Muscle of leg (tissue), 11 donors: ENCODE data around the gene FAM53A. TPM values are rescaled to one million over a fixed set of nuclear protein-coding genes. Genes with fewer than 3 reads are reported as not detected.
"Not testable (repeated sequence)": the region's sequence is repeated elsewhere in the genome, so short reads cannot be mapped to it uniquely, and the experiment has no call there.

Experiments
- DNase-seq: peaks from one replicate; pipeline ENCODE4 v3.0.0; 2013
- H3K27ac ChIP-seq: one replicate; pipeline ENCODE4 v1.5.1; 2013; ENCODE audit warnings: mild to moderate bottlenecking, low read length, control low read depth
- H3K27me3 ChIP-seq: one replicate; pipeline ENCODE4 v1.6.1; 2013; ENCODE audit warnings: low read length; ENCODE audit not compliant: control insufficient read depth, insufficient read depth
- H3K36me3 ChIP-seq: one replicate; pipeline ENCODE4 v1.6.1; 2013; ENCODE audit warnings: low read length; ENCODE audit not compliant: control insufficient read depth, insufficient read depth
- H3K4me1 ChIP-seq: one replicate; pipeline ENCODE4 v1.6.1; 2013; ENCODE audit warnings: low read length; ENCODE audit not compliant: control insufficient read depth, insufficient read depth
- H3K4me3 ChIP-seq: one replicate; pipeline ENCODE4 v1.5.1; 2013; ENCODE audit warnings: low read length, control low read depth
- H3K9me3 ChIP-seq: replicated peaks from 2 replicates; pipeline ENCODE4 v1.6.1; 2013; ENCODE audit warnings: low read depth, low read length; ENCODE audit not compliant: control insufficient read depth
- WGBS: methylation state at CpG from one replicate; pipeline ENCODE4 v1.1.5; 2013; ENCODE audit warnings: missing lambda C conversion rate; ENCODE audit not compliant: insufficient coverage; 5-methylcytosine and 5-hydroxymethylcytosine counted together
- polyA plus RNA-seq, 8 donors: library from polyadenylated mRNA; unstranded; fragments of 120-200 nt; gene quantifications; one replicate each; pipeline versions ENCODE4 v1.2.1 to v1.2.3, GENCODE V29; 2013; ENCODE audit warnings: inconsistent platforms in 1 of 8, low replicate concordance in 1 of 8; ENCODE audit not compliant: insufficient read length in 8 of 8, insufficient read depth in 1 of 8
- total RNA-seq: library from RNA; stranded (reverse); fragments of 120-200 nt; gene quantifications from one replicate; pipeline ENCODE4 v1.2.4, GENCODE V29; 2013

The FAM53A gene
- total and polyA plus RNA-seq, 9 donors: 1.2 to 2.4 (median 1.5) TPM

DNA sequence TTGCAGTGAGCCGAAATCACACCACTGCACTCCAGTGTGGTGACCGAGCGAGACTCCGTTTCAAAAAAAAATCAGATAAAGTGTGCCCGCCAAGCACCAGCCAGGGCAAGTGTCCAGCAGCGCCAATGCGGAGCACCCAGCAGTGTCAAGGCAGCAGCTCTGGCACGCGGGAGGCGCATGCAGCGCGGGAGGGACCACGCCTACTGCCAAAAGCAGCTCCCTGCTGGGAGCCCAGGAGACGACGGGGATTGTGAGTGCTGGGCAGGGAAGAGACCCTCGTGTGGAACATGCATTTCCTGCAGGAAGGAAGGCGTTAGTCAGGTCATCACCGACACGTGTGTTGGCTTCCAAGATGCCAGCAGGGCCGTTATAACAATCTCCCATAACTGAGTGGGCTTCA is 10.4 kb downstream of the FAM53A start:
- no peak overlapping the region for H3K4me3 ChIP-seq
- 86% methylated on average over 17 of the region's 20 CpGs for WGBS
- no peak overlapping the region for H3K27ac ChIP-seq
- DNase-seq: no peak
- no peaks in the 10 kb centered on the region for H3K4me1 ChIP-seq
- H3K9me3 ChIP-seq: no peaks in the 10 kb centered on the region
- H3K36me3 ChIP-seq: no peaks in the 10 kb centered on the region
- H3K27me3 ChIP-seq: no peaks in the 10 kb centered on the region

DNA sequence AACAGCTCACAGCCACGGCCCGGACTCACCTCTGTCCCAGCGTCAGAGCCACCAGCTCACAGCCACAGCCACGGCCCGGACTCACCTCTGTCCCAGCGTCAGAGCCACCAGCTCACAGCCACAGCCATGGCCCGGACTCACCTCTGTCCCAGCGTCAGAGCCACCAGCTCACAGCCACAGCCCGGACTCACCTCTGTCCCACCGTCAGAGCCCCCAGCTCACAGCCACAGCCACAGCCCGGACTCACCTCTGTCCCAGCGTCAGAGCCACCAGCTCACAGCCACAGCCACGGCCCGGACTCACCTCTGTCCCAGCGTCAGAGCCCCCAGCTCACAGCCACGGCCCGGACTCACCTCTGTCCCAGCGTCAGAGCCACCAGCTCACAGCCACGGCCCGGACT is 13.1 kb downstream of the FAM53A start:
- not testable (repeated sequence) for H3K9me3 ChIP-seq, H3K4me3 ChIP-seq, H3K36me3 ChIP-seq, H3K27ac ChIP-seq, DNase-seq, H3K27me3 ChIP-seq, H3K4me1 ChIP-seq
- WGBS: 87% methylated on average over 14 of the region's 20 CpGs

DNA sequence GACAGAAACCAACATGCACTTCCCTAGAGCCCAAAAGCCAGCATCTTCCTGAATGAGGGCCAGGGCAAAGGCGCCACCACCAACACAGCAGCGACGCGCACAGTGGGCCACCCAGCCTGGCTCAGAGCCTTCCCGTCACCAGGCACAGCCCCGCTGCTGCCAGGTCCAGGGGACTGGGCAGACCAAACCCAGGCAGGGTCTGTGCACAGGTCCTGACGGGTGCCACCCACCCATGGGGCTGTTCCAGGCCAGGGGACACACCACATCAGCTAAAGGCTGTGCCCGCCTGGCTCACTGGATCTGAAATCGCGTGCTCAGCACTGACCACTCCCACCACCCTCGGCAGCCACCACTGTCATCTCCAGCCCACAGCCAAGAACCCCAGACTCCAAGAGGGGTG is 13.8 kb downstream of the FAM53A start:
- 88% methylated on average over 10 of the region's 11 CpGs for WGBS
- DNase-seq: no peak
- H3K27ac ChIP-seq: no peak overlapping the region

DNA sequence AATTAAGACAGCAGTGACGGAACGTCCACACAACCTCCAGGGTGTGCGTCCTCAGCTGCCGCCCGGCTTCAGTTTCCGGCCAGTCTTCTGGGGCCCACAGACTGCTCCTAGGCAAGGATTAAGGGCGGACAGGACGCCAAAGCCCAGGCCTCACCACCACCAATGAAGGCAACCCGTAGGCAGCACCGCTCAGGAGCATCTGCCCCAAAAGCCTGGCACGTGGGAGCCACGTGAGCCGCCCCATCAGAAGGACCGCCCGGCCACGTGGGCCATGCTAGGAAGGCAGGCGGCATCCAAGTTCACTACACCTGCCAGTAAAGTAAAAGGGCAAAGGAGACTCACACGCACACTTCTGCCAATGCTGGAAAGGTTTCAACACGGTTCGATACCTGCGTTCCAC is 14.3 kb downstream of the FAM53A start:
- 91% methylated on average over 21 of the region's 21 CpGs for WGBS
- Histone ChIP-seq H3K27me3 (no peaks in the 10 kb centered on the region), H3K4me3 (no peak overlapping the region), H3K4me1 (no peaks in the 10 kb centered on the region), H3K36me3 (no peaks in the 10 kb centered on the region), H3K9me3 (no peaks in the 10 kb centered on the region), H3K27ac (no peak overlapping the region)
- no peak for DNase-seq

More for the DNA sequence above, 13.8 kb downstream of the FAM53A start:
- H3K9me3 ChIP-seq: no peaks in the 10 kb centered on the region
- H3K36me3 ChIP-seq: no peaks in the 10 kb centered on the region
- H3K4me1 ChIP-seq: no peaks in the 10 kb centered on the region
- no peaks in the 10 kb centered on the region for H3K27me3 ChIP-seq
- no peak overlapping the region for H3K4me3 ChIP-seq

DNA sequence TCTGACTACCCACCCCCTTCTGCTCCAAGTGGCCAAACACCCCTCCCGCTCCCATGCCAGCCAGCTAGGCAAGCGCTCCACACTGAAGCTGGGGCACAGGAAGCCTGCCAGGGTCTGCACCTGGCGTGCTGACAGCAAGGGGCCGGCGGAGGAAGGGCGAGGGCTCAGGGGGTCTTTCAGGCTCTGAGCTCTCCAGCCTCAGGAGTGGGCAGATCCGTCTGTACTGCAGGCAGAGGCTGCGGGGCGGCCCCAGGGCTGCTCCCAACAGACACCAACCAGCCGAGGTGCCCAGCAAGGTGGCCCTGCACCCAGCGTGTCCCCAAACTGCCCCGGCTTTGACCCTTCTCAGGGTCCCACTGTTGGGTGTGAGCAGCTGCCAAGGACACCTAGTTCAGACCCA is 14.8 kb downstream of the FAM53A start:
- H3K9me3 ChIP-seq: no peaks in the 10 kb centered on the region
- H3K36me3 ChIP-seq: no peaks in the 10 kb centered on the region
- no peak overlapping the region for H3K27ac ChIP-seq
- 79% methylated on average over 8 of the region's 12 CpGs for WGBS
- no peaks in the 10 kb centered on the region for H3K4me1 ChIP-seq
- H3K27me3 ChIP-seq: no peaks in the 10 kb centered on the region
- no peak overlapping the region for H3K4me3 ChIP-seq
- no peak for DNase-seq

DNA sequence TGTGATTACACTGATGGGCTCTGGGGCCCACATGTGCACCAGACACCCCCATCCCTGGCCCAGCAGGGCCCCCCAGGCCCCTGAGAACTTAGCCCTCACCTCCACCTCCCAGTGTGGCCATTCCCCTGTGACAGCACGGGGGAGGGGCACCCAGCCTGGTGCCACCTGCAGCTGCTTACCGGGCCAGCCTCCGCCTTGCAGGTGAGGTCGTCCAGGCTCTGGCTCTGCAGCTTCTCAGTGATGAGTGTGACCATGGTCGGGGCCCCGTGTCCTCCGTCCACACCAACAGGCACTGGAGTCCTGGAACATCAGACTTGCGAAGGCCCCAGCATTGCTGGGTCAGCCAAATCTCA is 15.6 kb downstream of the FAM53A start:
- WGBS: 72% methylated on average over 7 of the region's 8 CpGs
- H3K36me3 ChIP-seq: no peaks in the 10 kb centered on the region
- no peak overlapping the region for H3K4me3 ChIP-seq
- H3K9me3 ChIP-seq: no peaks in the 10 kb centered on the region
- no peaks in the 10 kb centered on the region for H3K4me1 ChIP-seq
- H3K27me3 ChIP-seq: no peaks in the 10 kb centered on the region
- DNase-seq: no peak
- H3K27ac ChIP-seq: no peak overlapping the region

DNA sequence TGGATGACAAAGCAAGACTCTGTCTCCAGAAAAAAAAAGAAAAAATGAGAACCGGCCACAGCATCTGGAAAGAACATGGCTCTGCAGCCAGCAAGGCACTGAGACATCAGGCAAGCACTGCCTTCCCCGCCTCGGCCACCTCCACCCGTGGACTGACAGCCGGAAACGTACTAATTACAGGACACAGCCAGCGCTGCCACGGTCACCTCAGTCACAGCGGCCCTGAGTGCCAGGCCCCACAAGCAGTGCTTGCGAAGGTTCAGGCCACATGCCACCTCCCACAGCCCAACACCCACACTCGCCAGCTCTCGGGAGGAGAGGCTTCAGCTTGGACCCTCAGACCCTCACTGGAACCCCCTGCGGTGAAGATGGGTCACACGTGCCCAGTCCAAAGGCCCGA is 16.8 kb downstream of the FAM53A start:
- H3K36me3 ChIP-seq: no peaks in the 10 kb centered on the region
- H3K27ac ChIP-seq: no peak overlapping the region
- H3K4me1 ChIP-seq: no peaks in the 10 kb centered on the region
- WGBS: 89% methylated on average over 12 of the region's 15 CpGs
- no peaks in the 10 kb centered on the region for H3K9me3 ChIP-seq
- H3K4me3 ChIP-seq: no peak overlapping the region
- H3K27me3 ChIP-seq: no peaks in the 10 kb centered on the region
- DNase-seq: no peak

DNA sequence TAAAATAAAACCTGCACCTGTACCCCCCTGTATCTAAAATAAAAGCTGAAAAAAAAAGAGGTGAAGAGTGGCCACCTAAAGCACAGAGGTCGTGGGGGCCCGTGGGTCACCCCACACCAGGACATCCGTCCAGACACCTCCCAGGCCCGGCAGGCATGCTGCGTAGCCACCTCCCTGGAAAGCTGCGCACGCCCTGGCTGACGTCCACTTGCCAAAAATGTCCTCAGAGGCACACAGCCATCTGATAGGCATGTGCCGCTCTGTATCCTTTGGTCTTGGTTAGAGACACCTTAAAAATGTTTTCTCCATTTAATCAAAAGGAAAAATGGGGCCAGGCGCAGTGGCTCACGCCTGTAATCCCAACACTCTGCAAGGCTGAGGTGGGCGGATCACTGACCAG is 17.7 kb downstream of the FAM53A start:
- WGBS: 82% methylated on average over 8 of the region's 12 CpGs
- no peak for DNase-seq
- H3K4me1 ChIP-seq: no peaks in the 10 kb centered on the region
- H3K36me3 ChIP-seq: no peaks in the 10 kb centered on the region
- no peak overlapping the region for H3K4me3 ChIP-seq
- H3K27me3 ChIP-seq: no peaks in the 10 kb centered on the region
- H3K27ac ChIP-seq: no peak overlapping the region
- H3K9me3 ChIP-seq: no peaks in the 10 kb centered on the region

DNA sequence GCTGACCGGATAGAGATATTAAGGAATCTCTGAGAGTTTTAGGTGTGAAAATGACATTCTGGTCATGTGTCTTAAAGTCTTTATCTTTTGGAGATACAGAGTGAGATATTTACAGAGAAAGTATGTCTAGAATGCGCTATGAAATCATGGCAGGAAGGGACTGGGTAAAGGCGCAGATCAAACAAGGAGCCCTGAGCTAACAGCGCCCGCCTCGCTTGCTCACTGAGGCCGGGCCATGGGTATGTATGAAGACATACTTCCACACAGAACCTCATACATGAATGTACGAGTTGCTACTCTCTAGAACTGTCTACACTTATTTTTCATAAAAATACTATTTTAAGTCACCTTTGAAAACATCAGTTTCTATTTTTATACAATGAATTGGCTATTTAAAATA is 20.0 kb downstream of the FAM53A start:
- H3K9me3 ChIP-seq: no peaks in the 10 kb centered on the region
- no peaks in the 10 kb centered on the region for H3K4me1 ChIP-seq
- H3K27me3 ChIP-seq: no peaks in the 10 kb centered on the region
- no CpG with 5 or more reads among the region's 8 CpGs for WGBS
- no peak for DNase-seq
- H3K36me3 ChIP-seq: no peaks in the 10 kb centered on the region
- no peak overlapping the region for H3K27ac ChIP-seq
- no peak overlapping the region for H3K4me3 ChIP-seq

DNA sequence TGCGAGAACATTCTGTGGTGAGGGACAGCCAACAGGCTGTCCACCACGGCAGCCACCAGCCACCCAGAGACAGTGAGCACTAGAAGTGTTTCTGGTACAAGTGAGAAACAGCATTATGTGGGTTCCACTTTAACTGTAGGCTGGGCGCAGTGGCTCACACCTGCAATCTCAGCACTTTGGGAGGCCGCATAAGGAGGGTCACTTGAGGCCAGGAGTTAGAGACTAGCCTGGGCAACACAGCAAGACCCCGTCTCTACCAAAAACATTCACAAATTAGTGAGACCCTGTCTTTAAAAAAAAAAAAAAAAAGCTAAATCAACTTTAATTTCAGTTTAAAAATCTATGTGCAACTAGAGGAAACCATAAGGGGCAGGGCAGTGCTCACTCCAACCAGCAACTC is 20.6 kb downstream of the FAM53A start:
- H3K27me3 ChIP-seq: no peaks in the 10 kb centered on the region
- WGBS: 91% methylated on average over 4 of the region's 5 CpGs

DNA sequence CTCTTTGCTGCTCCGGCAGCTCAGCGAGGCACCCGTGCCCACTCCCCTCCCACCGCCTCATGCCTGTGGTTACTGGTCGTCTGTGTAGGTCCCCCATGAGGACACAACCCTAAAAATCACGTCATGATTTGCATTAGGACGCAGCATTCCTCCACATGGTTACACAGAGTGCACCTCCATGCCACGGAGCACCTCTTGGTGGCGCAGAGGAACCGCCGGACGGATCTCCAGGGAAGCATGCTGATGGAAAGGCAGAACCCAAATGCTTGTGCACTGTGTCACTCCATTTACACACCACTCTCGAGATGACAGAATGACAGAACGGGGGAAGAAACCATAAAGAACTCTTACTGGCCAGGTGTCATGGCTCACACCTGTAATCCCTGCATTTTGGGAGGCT is 22.4 kb downstream of the FAM53A start:
- DNase-seq: no peak
- H3K36me3 ChIP-seq: no peaks in the 10 kb centered on the region
- no peaks in the 10 kb centered on the region for H3K4me1 ChIP-seq
- no peak overlapping the region for H3K4me3 ChIP-seq
- H3K9me3 ChIP-seq: no peaks in the 10 kb centered on the region
- WGBS: 86% methylated on average over 11 of the region's 14 CpGs
- H3K27me3 ChIP-seq: no peaks in the 10 kb centered on the region
- no peak overlapping the region for H3K27ac ChIP-seq

More for the DNA sequence above, 20.6 kb downstream of the FAM53A start:
- H3K36me3 ChIP-seq: no peaks in the 10 kb centered on the region
- no peaks in the 10 kb centered on the region for H3K4me1 ChIP-seq
- H3K27ac ChIP-seq: no peak overlapping the region
- DNase-seq: no peak
- no peaks in the 10 kb centered on the region for H3K9me3 ChIP-seq
- H3K4me3 ChIP-seq: no peak overlapping the region
